ENCODE measurements around the gene EPAS1. TPM values are rescaled to one million over a fixed set of nuclear protein-coding genes. Genes with fewer than 3 reads are reported as not detected.

Gene EPAS1
- total and polyA plus RNA-seq, 2 of the 13 experiments (the other 11 are each of a cell fraction or from before 2014, with no cell fraction given): 47.1 to 182 TPM

DNA sequence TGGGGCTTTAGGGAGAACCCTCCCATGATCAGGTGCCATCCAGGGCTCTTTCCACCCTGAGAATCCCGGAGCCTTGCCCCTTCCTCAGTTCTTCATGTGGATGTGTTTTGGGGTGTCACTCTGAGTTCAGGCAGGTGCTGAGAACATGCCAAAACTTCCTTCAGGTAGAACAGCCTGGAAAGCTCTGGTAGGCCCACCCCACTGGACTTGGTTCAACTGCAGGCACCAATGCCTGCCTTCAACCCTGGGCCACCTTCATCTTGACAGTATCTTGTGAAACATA, 85.8 kb downstream of the EPAS1 start:
- no peak for FAIRE-seq

More for the DNA sequence above, 85.8 kb downstream of the EPAS1 start:
- Histone ChIP-seq H4K20me1 (ENCODE audit: insufficient read depth, low read length) (no peaks in the 10 kb centered on the region), H3K27ac (ENCODE audit: extremely low read length, insufficient read depth, low read length) (no peak overlapping the region), H3K9me3 (ENCODE audit: low read length) (no peaks in the 10 kb centered on the region), H3K79me2 (ENCODE audit: insufficient read depth, low read length) (no peaks in the 10 kb centered on the region), H3K27me3 (ENCODE audit: control insufficient read depth in 1 of 2, insufficient read depth in 2 of 2, low read length in 2 of 2) (no peaks in the 10 kb centered on the region), H3K4me1 (ENCODE audit: insufficient read depth, low read length) (peaks cover 12% of the 10 kb centered on the region), H3K4me2 (ENCODE audit: low read depth, low read length) (no peak overlapping the region), H2AFZ (ENCODE audit: low read length) (no peak overlapping the region), H3K4me3 (replicated peaks in 1 of 3; ENCODE audit: insufficient read depth in 1 of 3, low read depth in 2 of 3, low read length in 3 of 3) (no peak overlapping the region), H3K9ac (ENCODE audit: insufficient read depth, low read depth, low read length) (no peak overlapping the region), H3K36me3 (replicated peaks in 1 of 2; ENCODE audit: control insufficient read depth in 1 of 2, insufficient read depth in 2 of 2, low read length in 2 of 2) (peaks cover 57 to 79% of the 10 kb centered on the region in 2 experiments)
- 100% methylated on average over 1 of the region's 1 CpG for WGBS (ENCODE audit: low lambda C conversion rate)
- CTCF ChIA-PET (ENCODE audit: low intra/inter-chr PET ratio, low total read pairs): no interaction called here
- intact Hi-C loops (cut with micrococcal nuclease; ENCODE audit: unreplicated experiment): no loop called here
- ATAC-seq (no peak), DNase-seq (ENCODE audit: low spot score) (no peak)
- BruUV-seq (replicated peaks): no TSS peak
- TF ChIP-seq ZNF646 (CRISPR knock-in tag; IDR thresholded peaks at IDR 0.05) (no peak), RBM22 (optimal IDR thresholded peaks at IDR 0.05; ENCODE audit: low read length) (peak; percentile 14), ZNF879 (CRISPR knock-in tag; IDR thresholded peaks at IDR 0.05) (no peak), ZNF274 (CRISPR knock-in tag; IDR thresholded peaks at IDR 0.05) (no peak), ZKSCAN8 (CRISPR knock-in tag; IDR thresholded peaks at IDR 0.05; ENCODE audit: borderline replicate concordance) (no peak), CAMTA2 (CRISPR knock-in tag; IDR thresholded peaks at IDR 0.05; ENCODE audit: borderline replicate concordance) (no peak), NFAT5 (CRISPR knock-in tag; IDR thresholded peaks at IDR 0.05) (no peak)
- in situ Hi-C loops (cut with HindIII; ENCODE audit: extremely low pct_ligation_motif_present, low pct_unique_long_range_greater_than_20kb): no loop called here
- POLR2A ChIA-PET: no interaction called here
